Measurements from ENCODE around the gene LRMDA. TPM values are rescaled to one million over a fixed set of nuclear protein-coding genes. Genes with fewer than 3 reads are reported as not detected.
A peak's percentile ranks its signal among the peaks of the same experiment; 100 is the strongest.

Gene LRMDA
- total and polyA plus RNA-seq, 10 of the 15 experiments (the other 5 are each of a cell fraction or from before 2014, with no cell fraction given): 0.07 to 0.54 (median 0.29) TPM; not detected in 4

- no peak for TF ChIP-seq MYC (IDR thresholded peaks at IDR 0.05; ENCODE audit: insufficient read depth, insufficient read length, insufficient replicate concordance, low read length, severe bottlenecking)
- no peak for TF ChIP-seq ETV6 (conservative IDR thresholded peaks at IDR 0.05 in 1 of 2, IDR thresholded peaks at IDR 0.05 in 1 of 2; ENCODE audit: borderline replicate concordance in 1 of 2, low read depth in 1 of 2)
- TF ChIP-seq ZBTB40 (IDR thresholded peaks at IDR 0.05; ENCODE audit: borderline replicate concordance): no peak
- no peak for TF ChIP-seq SIN3A (IDR thresholded peaks at IDR 0.05; ENCODE audit: low read depth, low read length)
- no peak for TF ChIP-seq SMAD5 (IDR thresholded peaks at IDR 0.05; ENCODE audit: low read depth)
- TF ChIP-seq MXI1 (IDR thresholded peaks at IDR 0.05; ENCODE audit: low read depth, low read length): no peak
- TF ChIP-seq E4F1 (IDR thresholded peaks at IDR 0.05; ENCODE audit: borderline replicate concordance, partially characterized antibody): no peak
- no peak for TF ChIP-seq ZNF207 (IDR thresholded peaks at IDR 0.05; ENCODE audit: borderline replicate concordance)
- no peak for TF ChIP-seq ELK1 (IDR thresholded peaks at IDR 0.05; ENCODE audit: low read depth, low read length)
- TF ChIP-seq ZNF687 (IDR thresholded peaks at IDR 0.05): peak; percentile 79
- no peak for TF ChIP-seq MLLT1 (IDR thresholded peaks at IDR 0.05)
- TF ChIP-seq NR2C2 (IDR thresholded peaks at IDR 0.05; ENCODE audit: borderline replicate concordance, control insufficient read depth, insufficient read length, low read depth): no peak
- TF ChIP-seq USF2 (IDR thresholded peaks at IDR 0.05; ENCODE audit: borderline replicate concordance, low read depth, low read length): no peak
Measured at GRCh38 chr10:75606203-75606779, 174.9 kb downstream of the LRMDA start (continued).

Measured in GM12878 (cell line).